Neural progenitor cell (in vitro differentiated cells): ENCODE results near the gene FERD3L.

Source experiments
- EZH2 ChIP-seq: fragments of 200-600 bp; sonication (generic); IDR thresholded peaks from 2 replicates; pipeline ENCODE4 v1.6.1; 2017; ENCODE audit warnings: antibody characterized with exemption, mild to moderate bottlenecking, moderate library complexity
- TF ChIP-seq, protein P1 (sequence below): fragments of 200-600 bp; sonication (generic); IDR thresholded peaks from 2 replicates; pipeline ENCODE4 v1.5.1; 2017; ENCODE audit warnings: antibody characterized with exemption, mild to moderate bottlenecking

DNA sequence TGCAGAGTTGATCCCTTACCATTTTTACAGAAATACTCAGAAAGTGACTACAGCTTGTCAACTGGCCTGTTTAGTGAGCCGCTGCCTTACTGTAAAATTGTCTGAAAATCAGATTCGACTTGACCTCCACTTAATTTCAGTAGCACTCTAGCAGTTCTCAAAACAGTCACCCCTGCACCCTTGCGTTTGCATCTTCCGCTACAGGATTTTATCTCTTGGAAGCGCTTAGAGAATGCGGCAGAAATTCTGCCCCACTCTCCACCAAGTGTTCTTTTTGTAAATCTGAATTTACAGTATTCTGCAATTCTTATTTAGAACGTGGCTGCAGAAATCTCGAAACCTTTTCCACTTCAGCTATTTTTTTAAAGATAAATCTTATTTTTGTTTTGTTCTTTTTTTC is 25.8 kb downstream of the FERD3L start:
- TF ChIP-seq, protein P1, sequence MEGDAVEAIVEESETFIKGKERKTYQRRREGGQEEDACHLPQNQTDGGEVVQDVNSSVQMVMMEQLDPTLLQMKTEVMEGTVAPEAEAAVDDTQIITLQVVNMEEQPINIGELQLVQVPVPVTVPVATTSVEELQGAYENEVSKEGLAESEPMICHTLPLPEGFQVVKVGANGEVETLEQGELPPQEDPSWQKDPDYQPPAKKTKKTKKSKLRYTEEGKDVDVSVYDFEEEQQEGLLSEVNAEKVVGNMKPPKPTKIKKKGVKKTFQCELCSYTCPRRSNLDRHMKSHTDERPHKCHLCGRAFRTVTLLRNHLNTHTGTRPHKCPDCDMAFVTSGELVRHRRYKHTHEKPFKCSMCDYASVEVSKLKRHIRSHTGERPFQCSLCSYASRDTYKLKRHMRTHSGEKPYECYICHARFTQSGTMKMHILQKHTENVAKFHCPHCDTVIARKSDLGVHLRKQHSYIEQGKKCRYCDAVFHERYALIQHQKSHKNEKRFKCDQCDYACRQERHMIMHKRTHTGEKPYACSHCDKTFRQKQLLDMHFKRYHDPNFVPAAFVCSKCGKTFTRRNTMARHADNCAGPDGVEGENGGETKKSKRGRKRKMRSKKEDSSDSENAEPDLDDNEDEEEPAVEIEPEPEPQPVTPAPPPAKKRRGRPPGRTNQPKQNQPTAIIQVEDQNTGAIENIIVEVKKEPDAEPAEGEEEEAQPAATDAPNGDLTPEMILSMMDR, result no peak
- no peak for TF ChIP-seq EZH2
